ENCODE results near the gene GRM4.

GRCh38 chr6:34082348-34082747 is 63.5 kb downstream of the GRM4 start:
- TF ChIP-seq EZH2phosphoT487 (IDR thresholded peaks at IDR 0.05; ENCODE audit: insufficient read depth, low read depth) (no peak), EZH2 (IDR thresholded peaks at IDR 0.05; ENCODE audit: insufficient read depth, poor library complexity, severe bottlenecking) (no peak)
